CD14-positive monocyte (primary cell): ENCODE data around the gene KDM7A. TPM values are rescaled to one million over a fixed set of nuclear protein-coding genes. Genes with fewer than 3 reads are reported as not detected.

Source experiments
- DNase-seq, 3 donors: peaks; one replicate each; pipeline ENCODE4 v3.0.0-alpha.2; 2011 to 2022
- H2AFZ ChIP-seq: 2 replicates; pipeline ENCODE4 v1.6.0; 2012; ENCODE audit warnings: mild to moderate bottlenecking, low read depth, low read length, inconsistent platforms; ENCODE audit not compliant: insufficient read depth, poor library complexity, severe bottlenecking
- H3K27ac ChIP-seq, 2 donors: 1 replicate in 1 of 2; 2 replicates in 1 of 2; pipeline ENCODE4 v1.5.1; 2012 to 2013; ENCODE audit warnings: low read length in 2 of 2, control low read depth in 1 of 2, inconsistent platforms in 1 of 2, low read depth in 1 of 2, mild to moderate bottlenecking in 1 of 2
- H3K27me3 ChIP-seq, 2 donors: one replicate each; pipeline versions ENCODE4 v1.6.0 to v1.6.1; 2011 to 2013; ENCODE audit warnings: low read length in 2 of 2; ENCODE audit not compliant: control insufficient read depth in 2 of 2, insufficient read depth in 2 of 2
- H3K36me3 ChIP-seq, 2 donors: replicated peaks in 1 of 2; 1 replicate in 1 of 2; 2 replicates in 1 of 2; pipeline versions ENCODE4 v1.5.1 to v1.6.1; 2012 to 2013; ENCODE audit warnings: low read length in 2 of 2, control low read depth in 1 of 2, inconsistent platforms in 1 of 2, mild to moderate bottlenecking in 1 of 2; ENCODE audit not compliant: insufficient read depth in 2 of 2, control insufficient read depth in 1 of 2
- H3K4me1 ChIP-seq, 2 donors: 1 replicate in 1 of 2; 2 replicates in 1 of 2; pipeline versions ENCODE4 v1.5.1 to v1.6.1; 2012 to 2013; ENCODE audit warnings: low read length in 2 of 2, control low read depth in 1 of 2, inconsistent platforms in 1 of 2, mild to moderate bottlenecking in 1 of 2, moderate library complexity in 1 of 2; ENCODE audit not compliant: insufficient read depth in 2 of 2, control insufficient read depth in 1 of 2
- H3K4me2 ChIP-seq: replicated peaks from 2 replicates; pipeline ENCODE3; 2012; ENCODE audit warnings: low read length, moderate library complexity, mild to moderate bottlenecking; ENCODE audit not compliant: poor library complexity, severe bottlenecking; ENCODE audit errors: extremely low read depth
- H3K4me3 ChIP-seq, 3 experiments: fragments of 200-600 bp in 1 of 3; sonication (generic) in 1 of 3; replicated peaks in 1 of 3; 1 replicate in 2 of 3; 2 replicates in 1 of 3; pipeline ENCODE4 v1.5.1; 2011 to 2013; ENCODE audit warnings: low read length in 3 of 3, mild to moderate bottlenecking in 3 of 3, control low read depth in 2 of 3, low read depth in 2 of 3, inconsistent platforms in 1 of 3, moderate library complexity in 1 of 3
- H3K79me2 ChIP-seq: 2 replicates; pipeline ENCODE4 v1.6.0; 2012; ENCODE audit warnings: mild to moderate bottlenecking, control low read depth, inconsistent platforms, low read length, moderate library complexity; ENCODE audit not compliant: insufficient read depth
- H3K9ac ChIP-seq: 2 replicates; pipeline ENCODE4 v1.6.0; 2017; ENCODE audit warnings: low read length, mild to moderate bottlenecking; ENCODE audit not compliant: insufficient read depth, poor library complexity, severe bottlenecking
- H3K9me3 ChIP-seq, 2 donors: replicated peaks in 1 of 2; 1 replicate in 1 of 2; 2 replicates in 1 of 2; pipeline versions ENCODE4 v1.5.1 to v1.6.1; 2012 to 2013; ENCODE audit warnings: low read length in 2 of 2, control low read depth in 1 of 2; ENCODE audit not compliant: control insufficient read depth in 1 of 2, insufficient read depth in 1 of 2
- H4K20me1 ChIP-seq: 2 replicates; pipeline ENCODE4 v1.6.0; 2012; ENCODE audit warnings: mild to moderate bottlenecking, low read length, control low read depth, moderate library complexity; ENCODE audit not compliant: insufficient read depth
- H3K27ac Mint-ChIP-seq, 7 donors: one replicate each; pipeline ENCODE4 v1.8.0; 2020; ENCODE audit warnings: mild to moderate bottlenecking in 7 of 7, mixed read lengths in 7 of 7, moderate library complexity in 6 of 7, inconsistent platforms in 2 of 7
- H3K27me3 Mint-ChIP-seq, 3 donors: one replicate each; pipeline ENCODE4 v1.8.0; 2021 to 2022; ENCODE audit warnings: low read depth in 3 of 3, mild to moderate bottlenecking in 3 of 3, mixed read lengths in 3 of 3, moderate library complexity in 3 of 3, inconsistent platforms in 1 of 3
- H3K36me3 Mint-ChIP-seq, 2 donors: one replicate each; pipeline ENCODE4 v1.8.0; 2020; ENCODE audit warnings: mixed read lengths in 2 of 2, inconsistent platforms in 1 of 2, mild to moderate bottlenecking in 1 of 2
- H3K4me1 Mint-ChIP-seq: one replicate; pipeline ENCODE4 v1.8.0; 2020; ENCODE audit warnings: mild to moderate bottlenecking, mixed read lengths
- H3K4me3 Mint-ChIP-seq, 2 donors: one replicate each; pipeline ENCODE4 v1.8.0; 2020; ENCODE audit warnings: mild to moderate bottlenecking in 2 of 2, mixed read lengths in 2 of 2, moderate library complexity in 1 of 2
- H3K9me3 Mint-ChIP-seq, 7 donors: one replicate each; pipeline ENCODE4 v1.8.0; 2020 to 2022; ENCODE audit warnings: mixed read lengths in 7 of 7, mild to moderate bottlenecking in 6 of 7, moderate library complexity in 6 of 7, inconsistent platforms in 2 of 7
- WGBS: methylation state at CpG from one replicate; pipeline ENCODE4 v1.1.5; 2013; ENCODE audit warnings: missing lambda C conversion rate; ENCODE audit not compliant: insufficient coverage; 5-methylcytosine and 5-hydroxymethylcytosine counted together
- intact Hi-C, 2 donors: fragments of 100-400 bp; cut with micrococcal nuclease; formaldehyde crosslinking; loops; one replicate each; pipeline versions ENCODE4 v1.15.0 to v1.15.1; 2023
- polyA plus RNA-seq, 3 donors: library from polyadenylated mRNA; depleted of rRNA in 1 of 3; unstranded in 2 of 3; stranded (reverse) in 1 of 3; fragments of 300-500 nt in 2 of 3; fragments of >200 nt in 1 of 3; fragmentation: Illumina TruSeq in 2 of 3; gene quantifications; 1 replicate in 2 of 3; 2 replicates in 1 of 3; pipeline ENCODE4 v1.2.3, GENCODE V29; 2012 to 2021
- TF ChIP-seq, protein P1 (sequence below): fragments of 200-600 bp; IDR thresholded peaks from one replicate; pipeline ENCODE4 v1.8.0; 2022; ENCODE audit warnings: antibody characterized with exemption, mild to moderate bottlenecking

The KDM7A gene
- polyA plus RNA-seq, 3 donors, result 4.9 to 37.9 (median 7.9) TPM

DNA sequence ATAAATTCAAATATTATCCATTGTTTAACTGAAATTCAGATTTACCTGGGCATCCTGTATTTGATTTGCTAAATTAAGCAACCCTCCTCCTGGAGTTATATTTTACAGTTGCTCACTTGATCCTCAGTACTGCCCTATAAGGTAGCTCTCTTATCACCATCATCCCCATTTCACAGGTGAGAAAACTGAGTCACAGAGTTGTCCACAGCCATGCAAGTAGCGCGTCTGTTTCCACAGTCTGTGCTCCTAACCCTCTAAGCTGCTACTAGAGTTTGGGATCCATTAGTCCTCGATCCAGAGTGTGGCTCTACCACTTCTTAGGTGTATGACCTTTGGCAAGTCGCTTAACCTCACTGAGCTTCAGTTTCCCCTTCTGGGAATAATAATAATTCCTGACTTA is 34.9 kb upstream of the KDM7A start:
- intact Hi-C loops, result no loop called here
- Mint-ChIP-seq H3K9me3 (peaks cover 0 to 6% (median 2%) of the 10 kb centered on the region in 7 donors), H3K4me3 (no peak overlapping the region), H3K27ac (peak overlapping the region in 1 of 7 donors; percentile 59), H3K27me3 (peaks cover 6 to 15% (median 7%) of the 10 kb centered on the region in 3 donors), H3K36me3 (no peaks in the 10 kb centered on the region), H3K4me1 (peaks cover 55% of the 10 kb centered on the region)
- peaks cover 39 to 40% of the 10 kb centered on the region in 2 donors for H3K4me1 ChIP-seq
- H3K36me3 ChIP-seq, result no peaks in the 10 kb centered on the region
- no peak for DNase-seq
- peaks cover 0 to 2% of the 10 kb centered on the region in 2 donors for H3K27me3 ChIP-seq
- no peaks in the 10 kb centered on the region for H3K79me2 ChIP-seq
- H3K9ac ChIP-seq, result no peak overlapping the region
- H3K27ac ChIP-seq, result no peak overlapping the region
- no peaks in the 10 kb centered on the region for H3K9me3 ChIP-seq
- H3K4me3 ChIP-seq, result no peak overlapping the region
- TF ChIP-seq, protein P1, sequence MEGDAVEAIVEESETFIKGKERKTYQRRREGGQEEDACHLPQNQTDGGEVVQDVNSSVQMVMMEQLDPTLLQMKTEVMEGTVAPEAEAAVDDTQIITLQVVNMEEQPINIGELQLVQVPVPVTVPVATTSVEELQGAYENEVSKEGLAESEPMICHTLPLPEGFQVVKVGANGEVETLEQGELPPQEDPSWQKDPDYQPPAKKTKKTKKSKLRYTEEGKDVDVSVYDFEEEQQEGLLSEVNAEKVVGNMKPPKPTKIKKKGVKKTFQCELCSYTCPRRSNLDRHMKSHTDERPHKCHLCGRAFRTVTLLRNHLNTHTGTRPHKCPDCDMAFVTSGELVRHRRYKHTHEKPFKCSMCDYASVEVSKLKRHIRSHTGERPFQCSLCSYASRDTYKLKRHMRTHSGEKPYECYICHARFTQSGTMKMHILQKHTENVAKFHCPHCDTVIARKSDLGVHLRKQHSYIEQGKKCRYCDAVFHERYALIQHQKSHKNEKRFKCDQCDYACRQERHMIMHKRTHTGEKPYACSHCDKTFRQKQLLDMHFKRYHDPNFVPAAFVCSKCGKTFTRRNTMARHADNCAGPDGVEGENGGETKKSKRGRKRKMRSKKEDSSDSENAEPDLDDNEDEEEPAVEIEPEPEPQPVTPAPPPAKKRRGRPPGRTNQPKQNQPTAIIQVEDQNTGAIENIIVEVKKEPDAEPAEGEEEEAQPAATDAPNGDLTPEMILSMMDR, result no peak
- H3K4me2 ChIP-seq, result no peak overlapping the region
- 100% methylated on average over 3 of the region's 4 CpGs for WGBS
- H2AFZ ChIP-seq, result no peak overlapping the region
- H4K20me1 ChIP-seq, result no peaks in the 10 kb centered on the region

DNA sequence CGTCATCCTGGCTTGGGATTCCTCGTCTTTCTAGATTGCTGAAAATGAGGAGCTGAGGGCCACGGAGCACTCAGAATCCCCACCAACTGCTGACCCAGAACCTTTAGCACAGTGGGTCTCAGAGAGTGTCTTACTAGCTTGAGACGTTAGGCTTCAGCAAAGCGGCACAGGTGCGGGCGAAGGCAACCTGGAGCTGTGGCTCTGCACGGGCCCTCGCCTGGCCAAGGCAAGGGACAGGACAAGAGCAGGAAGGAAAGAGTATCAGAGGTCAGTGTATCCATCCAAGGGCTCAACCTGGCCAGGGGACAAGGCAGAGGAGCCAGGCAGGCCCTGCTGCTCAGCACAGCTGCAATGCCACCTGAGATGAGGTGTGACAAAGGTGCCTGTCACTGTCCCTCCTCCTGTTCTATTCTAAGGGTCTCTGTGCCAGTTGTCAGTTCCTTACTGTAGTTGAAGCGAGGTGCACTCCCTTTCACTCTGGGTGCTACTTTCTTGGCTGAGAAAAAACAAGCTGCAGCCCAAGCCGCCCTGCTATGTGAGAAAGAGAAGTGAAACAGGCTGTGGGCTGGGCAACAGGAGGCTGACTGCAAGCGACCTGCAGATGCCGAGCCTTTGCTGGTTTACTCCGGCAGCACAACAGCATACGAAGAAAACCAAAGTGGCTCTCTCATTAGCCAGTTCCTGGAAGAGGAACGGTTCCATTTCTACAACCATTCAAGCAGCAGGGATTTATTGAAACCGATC is 33.3 kb upstream of the KDM7A start:
- Histone ChIP-seq H3K36me3 (no peaks in the 10 kb centered on the region), H3K4me2 (peak overlapping the region; percentile 63), H3K4me3 (peak overlapping the region in 1 of 3 experiments; percentile 58), H3K27me3 (peaks cover 0 to under 1% of the 10 kb centered on the region in 2 donors), H2AFZ (peak overlapping the region; percentile 77), H4K20me1 (no peaks in the 10 kb centered on the region), H3K27ac (peak overlapping the region; percentile 61 to 79), H3K9ac (no peak overlapping the region), H3K4me1 (peaks cover 53% of the 10 kb centered on the region in 2 donors), H3K79me2 (no peaks in the 10 kb centered on the region), H3K9me3 (no peaks in the 10 kb centered on the region)
- TF ChIP-seq, protein P1, result no peak
- Mint-ChIP-seq H3K4me3 (peak overlapping the region; percentile 58 to 67), H3K36me3 (no peaks in the 10 kb centered on the region), H3K27me3 (peaks cover 4 to 10% (median 5%) of the 10 kb centered on the region in 3 donors), H3K27ac (peak overlapping the region; percentile 54 to 92 (median 86)), H3K9me3 (peaks cover 0 to 6% (median 0%) of the 10 kb centered on the region in 7 donors), H3K4me1 (peaks cover 67% of the 10 kb centered on the region)
- intact Hi-C loops, result no loop called here
- peak; percentile 75 to 80 (median 78) for DNase-seq
- WGBS, result 59% methylated on average over 13 of the region's 17 CpGs
